ENCODE data around the gene PFDN2.

The PFDN2 gene

GRCh38 chr1:161052899-161053298 is 64.9 kb downstream of the PFDN2 start:
- no peak for DNase-seq (ENCODE audit: low read depth in 2 of 2)

- DNase-seq (ENCODE audit: low read depth in 2 of 2): no peak
Measured at GRCh38 chr1:161051219-161051618, 66.6 kb downstream of the PFDN2 start.
